ENCODE results near the gene FHDC1.

Gene FHDC1

DNA sequence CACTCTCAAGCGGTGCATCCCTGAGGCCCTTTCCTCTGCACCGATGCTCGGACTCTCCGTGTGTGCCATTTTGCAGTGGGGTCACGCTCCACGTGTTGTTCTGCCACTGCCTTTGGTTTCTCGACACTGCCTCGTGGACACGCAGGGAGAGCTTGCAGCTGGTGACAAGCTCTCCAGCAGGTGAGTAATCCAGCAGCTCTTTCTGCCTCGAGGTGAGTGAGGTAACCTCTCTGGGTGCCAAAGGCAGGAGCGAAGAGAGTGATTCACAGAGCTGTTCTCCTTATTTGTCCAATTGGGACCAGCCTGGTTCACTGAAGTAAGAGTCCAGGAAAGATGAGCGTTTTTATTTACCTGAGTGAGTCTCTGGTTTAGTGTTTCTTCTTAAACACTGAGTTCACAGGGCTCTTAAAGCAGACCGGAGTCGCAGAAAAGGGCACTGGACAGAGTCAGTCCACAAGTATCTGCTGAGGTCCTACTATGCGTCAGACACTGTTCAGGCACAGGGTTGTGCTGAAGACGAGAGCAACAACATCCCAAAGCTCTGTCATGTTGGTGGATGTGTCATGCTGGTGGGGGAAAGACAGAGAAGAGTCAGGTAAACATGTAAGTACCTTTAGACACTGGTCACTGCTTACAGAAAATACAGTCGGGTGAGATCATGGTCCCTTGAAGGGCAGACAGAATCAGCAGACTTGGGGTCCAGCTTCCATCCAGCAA lies 61.8 kb downstream of the FHDC1 start:
- TF ChIP-seq, protein P1, sequence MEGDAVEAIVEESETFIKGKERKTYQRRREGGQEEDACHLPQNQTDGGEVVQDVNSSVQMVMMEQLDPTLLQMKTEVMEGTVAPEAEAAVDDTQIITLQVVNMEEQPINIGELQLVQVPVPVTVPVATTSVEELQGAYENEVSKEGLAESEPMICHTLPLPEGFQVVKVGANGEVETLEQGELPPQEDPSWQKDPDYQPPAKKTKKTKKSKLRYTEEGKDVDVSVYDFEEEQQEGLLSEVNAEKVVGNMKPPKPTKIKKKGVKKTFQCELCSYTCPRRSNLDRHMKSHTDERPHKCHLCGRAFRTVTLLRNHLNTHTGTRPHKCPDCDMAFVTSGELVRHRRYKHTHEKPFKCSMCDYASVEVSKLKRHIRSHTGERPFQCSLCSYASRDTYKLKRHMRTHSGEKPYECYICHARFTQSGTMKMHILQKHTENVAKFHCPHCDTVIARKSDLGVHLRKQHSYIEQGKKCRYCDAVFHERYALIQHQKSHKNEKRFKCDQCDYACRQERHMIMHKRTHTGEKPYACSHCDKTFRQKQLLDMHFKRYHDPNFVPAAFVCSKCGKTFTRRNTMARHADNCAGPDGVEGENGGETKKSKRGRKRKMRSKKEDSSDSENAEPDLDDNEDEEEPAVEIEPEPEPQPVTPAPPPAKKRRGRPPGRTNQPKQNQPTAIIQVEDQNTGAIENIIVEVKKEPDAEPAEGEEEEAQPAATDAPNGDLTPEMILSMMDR (IDR thresholded peaks at IDR 0.05; ENCODE audit: low read depth, low read length, missing control alignments) = no peak
- in situ Hi-C loops (cut with HindIII; ENCODE audit: low sequenced_read_pairs) = no loop called here
- no peak overlapping the region for H3K4me3 ChIP-seq (ENCODE audit: low read depth, low read length)
- DNase-seq (ENCODE audit: low read depth) = no peak

DNA sequence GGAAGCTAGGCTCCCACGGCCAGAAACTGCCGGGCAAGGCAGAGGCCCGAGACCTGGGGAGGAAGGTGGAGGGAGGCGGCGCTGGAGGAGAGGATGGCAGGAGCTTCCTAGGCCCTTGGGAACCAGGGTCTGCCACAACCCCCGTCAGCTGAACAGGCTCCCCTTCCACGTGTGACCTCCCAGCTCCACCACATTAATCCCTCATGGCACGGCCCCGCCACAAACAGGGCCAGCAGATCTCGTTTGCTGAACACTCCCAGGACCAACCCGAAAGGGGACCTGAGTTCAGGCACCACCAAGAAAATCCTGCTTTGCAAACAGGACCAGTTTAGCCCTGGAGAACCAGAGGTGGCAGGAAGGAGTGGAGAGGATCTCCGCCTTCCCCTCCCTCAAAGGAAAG lies 62.7 kb downstream of the FHDC1 start:
- TF ChIP-seq, protein P1 (IDR thresholded peaks at IDR 0.05; ENCODE audit: low read depth, low read length, missing control alignments) = no peak
- in situ Hi-C loops (cut with HindIII; ENCODE audit: low sequenced_read_pairs) = no loop called here
- H3K4me3 ChIP-seq (ENCODE audit: low read depth, low read length) = no peak overlapping the region
- no peak for DNase-seq (ENCODE audit: low read depth)

DNA sequence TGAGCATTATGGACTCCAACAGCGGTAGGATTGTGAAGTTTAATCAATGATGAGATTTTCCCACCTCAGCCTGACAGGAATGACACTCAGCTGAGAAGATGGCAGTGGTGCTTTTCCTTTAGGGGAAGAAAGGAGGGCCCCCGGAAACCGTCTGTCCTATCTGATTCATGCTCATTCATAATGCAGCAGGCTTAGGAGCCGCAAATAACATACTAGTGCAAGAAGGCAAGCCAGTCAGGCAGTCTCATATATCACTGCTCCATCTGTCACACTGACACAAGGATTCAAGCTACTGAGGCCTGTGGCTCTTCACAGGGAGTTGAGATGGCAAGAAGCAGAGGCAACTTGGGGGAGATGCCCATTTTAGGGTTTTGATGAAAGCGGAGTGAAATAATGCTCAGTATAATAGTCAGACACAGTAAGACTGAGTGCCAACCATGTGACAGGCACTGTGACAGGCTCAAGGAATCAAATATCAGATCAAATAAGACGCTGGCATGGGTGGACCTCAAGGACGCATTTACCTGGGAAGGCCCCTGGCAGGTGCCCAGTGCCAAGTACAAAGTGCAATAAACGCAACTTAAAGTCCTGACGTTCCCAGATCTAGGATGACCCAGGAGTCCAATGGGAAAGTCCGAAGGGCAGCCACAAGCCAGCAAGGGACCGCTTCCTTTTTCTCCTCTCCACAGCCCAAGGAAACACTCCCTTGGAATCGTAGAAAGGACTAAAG lies 63.4 kb downstream of the FHDC1 start:
- no peak for DNase-seq (ENCODE audit: low read depth)
- in situ Hi-C loops (cut with HindIII; ENCODE audit: low sequenced_read_pairs) = no loop called here
- TF ChIP-seq, protein P1 (IDR thresholded peaks at IDR 0.05; ENCODE audit: low read depth, low read length, missing control alignments) = no peak
- no peak overlapping the region for H3K4me3 ChIP-seq (ENCODE audit: low read depth, low read length)

DNA sequence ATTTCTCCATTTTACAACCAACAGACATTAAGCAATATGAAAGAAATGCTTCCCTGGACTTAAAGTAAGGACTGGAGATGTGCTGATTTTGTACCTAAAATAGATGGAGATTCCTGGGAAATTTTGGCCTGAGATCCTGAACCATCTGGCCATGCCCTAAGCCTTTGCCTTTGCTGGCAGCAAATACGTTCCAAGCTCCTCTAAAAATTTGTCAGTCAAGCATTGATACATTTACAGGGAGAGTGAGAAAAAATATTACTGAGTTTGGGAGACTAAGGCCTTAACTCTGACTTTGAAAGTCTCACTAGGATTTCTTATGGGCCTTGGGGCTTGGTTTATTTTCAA lies 63.9 kb downstream of the FHDC1 start:
- in situ Hi-C loops (cut with HindIII; ENCODE audit: low sequenced_read_pairs) = no loop called here
- no peak overlapping the region for H3K4me3 ChIP-seq (ENCODE audit: low read depth, low read length)
- no peak for DNase-seq (ENCODE audit: low read depth)
- TF ChIP-seq, protein P1 (IDR thresholded peaks at IDR 0.05; ENCODE audit: low read depth, low read length, missing control alignments) = no peak

DNA sequence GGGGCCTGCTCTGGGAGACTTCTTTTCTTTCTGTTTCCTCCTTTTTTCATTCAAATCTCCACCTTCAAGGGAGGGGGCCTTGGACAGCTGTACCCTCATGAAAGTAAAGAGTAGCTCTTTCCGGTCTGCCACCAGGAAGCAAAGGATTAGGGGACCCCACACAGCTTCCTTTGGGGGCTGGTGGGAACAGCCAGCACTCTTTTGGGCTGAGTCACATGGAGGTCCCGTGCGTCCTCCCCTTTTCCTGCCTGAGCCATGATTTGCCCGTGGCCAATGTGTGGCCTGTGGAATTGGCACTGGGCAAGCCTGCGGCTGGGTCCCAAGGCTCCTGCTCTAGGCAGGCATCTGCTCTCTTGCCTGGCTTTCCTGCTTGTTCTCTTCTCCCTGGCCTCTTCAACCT lies 65.5 kb downstream of the FHDC1 start:
- in situ Hi-C loops (cut with HindIII; ENCODE audit: low sequenced_read_pairs) = no loop called here
- TF ChIP-seq, protein P1 (IDR thresholded peaks at IDR 0.05; ENCODE audit: low read depth, low read length, missing control alignments) = no peak
- H3K4me3 ChIP-seq (ENCODE audit: low read depth, low read length) = no peak overlapping the region

DNA sequence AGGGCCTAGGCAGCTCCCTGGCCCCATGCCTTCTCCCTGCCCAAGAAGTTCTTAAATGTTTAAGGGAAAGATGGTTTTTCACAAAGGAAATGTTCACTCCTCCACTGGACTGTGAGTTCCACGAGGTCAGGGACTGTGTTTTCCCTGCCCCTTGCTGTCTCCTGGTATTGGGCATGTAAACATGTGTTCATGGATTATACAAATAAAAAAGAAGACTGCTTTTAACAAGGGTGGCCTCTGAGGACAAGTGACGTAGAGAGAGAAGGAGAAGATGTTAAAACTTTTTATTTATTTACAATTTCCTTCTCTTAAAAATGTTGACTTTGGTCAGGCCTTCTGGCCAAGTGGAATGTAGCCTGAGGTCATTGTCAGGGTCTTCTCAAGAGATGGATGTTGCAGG lies 66.0 kb downstream of the FHDC1 start:
- TF ChIP-seq, protein P1 (IDR thresholded peaks at IDR 0.05; ENCODE audit: low read depth, low read length, missing control alignments) = no peak
- DNase-seq (ENCODE audit: low read depth) = no peak
- no peak overlapping the region for H3K4me3 ChIP-seq (ENCODE audit: low read depth, low read length)
- in situ Hi-C loops (cut with HindIII; ENCODE audit: low sequenced_read_pairs) = no loop called here

More for the DNA sequence above, 65.5 kb downstream of the FHDC1 start:
- DNase-seq (ENCODE audit: low read depth) = no peak

All from astrocyte of the cerebellum (primary cell).